ENCODE measurements around the gene TNRC6C.

TNRC6C gene

DNA sequence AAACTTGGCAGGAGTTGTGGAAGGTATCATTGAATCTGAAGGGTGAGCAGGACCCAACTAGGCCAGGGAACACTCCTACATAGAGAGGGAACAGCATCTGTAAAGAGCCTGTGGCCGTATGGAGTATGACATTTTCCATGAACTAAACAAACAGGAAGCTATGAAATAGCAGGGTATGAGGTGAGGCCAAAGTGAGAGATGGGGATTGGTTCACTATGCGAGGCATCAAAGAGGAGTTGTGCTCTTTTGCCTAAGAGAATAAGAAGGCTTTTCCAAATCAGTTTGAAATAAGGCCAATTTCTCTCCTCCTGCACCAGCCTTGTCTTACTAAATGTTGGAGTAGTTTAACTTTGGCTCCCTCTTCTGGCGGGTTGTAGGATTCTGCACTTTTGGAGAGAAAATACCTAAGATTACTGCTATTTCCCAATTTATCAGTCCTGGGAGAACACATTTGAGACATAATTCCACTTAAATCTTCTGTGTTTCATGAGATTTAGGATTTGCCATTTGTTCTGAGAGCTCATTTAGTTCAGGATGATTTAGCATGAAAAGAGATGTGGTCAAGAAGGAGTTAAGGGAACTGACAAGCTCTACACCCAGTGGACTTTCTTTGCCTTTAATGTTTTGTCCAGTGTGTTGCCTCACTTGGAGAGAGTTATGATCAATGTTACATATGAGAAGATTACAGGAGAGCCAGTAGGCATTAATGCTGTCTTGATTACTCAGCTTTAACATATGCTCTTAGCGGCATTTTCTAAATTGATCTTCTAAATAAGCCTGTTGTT is 55.4 kb downstream of the TNRC6C start:
- no peak for DNase-seq (ENCODE audit: low spot score)

- DNase-seq (ENCODE audit: low spot score), result no peak
Observed at GRCh38 chr17:78014646-78015045, 56.1 kb downstream of the TNRC6C start.

DNA sequence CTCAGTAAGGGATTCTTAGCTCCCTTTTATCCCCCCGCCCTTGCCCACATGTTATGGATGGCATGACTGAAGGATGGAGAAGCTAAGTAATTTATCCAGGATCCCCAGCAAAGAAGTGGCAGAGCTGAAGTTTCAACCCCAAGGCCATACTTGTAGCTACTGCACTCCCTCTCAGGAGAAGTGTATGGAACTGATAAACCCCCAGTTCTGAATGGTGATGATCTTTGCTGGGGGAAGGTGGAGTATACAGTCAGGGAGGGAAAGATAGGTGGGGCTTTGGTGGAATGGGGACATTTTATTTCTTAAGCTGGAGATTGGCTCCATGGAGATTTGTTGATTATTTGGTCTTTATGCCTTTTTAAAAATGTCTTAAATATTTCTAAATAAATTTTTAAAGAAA is 58.3 kb downstream of the TNRC6C start:
- DNase-seq (ENCODE audit: low spot score), result no peak

- no peak for DNase-seq (ENCODE audit: low spot score)
Observed at GRCh38 chr17:78019367-78019975, 61.0 kb downstream of the TNRC6C start.

DNA sequence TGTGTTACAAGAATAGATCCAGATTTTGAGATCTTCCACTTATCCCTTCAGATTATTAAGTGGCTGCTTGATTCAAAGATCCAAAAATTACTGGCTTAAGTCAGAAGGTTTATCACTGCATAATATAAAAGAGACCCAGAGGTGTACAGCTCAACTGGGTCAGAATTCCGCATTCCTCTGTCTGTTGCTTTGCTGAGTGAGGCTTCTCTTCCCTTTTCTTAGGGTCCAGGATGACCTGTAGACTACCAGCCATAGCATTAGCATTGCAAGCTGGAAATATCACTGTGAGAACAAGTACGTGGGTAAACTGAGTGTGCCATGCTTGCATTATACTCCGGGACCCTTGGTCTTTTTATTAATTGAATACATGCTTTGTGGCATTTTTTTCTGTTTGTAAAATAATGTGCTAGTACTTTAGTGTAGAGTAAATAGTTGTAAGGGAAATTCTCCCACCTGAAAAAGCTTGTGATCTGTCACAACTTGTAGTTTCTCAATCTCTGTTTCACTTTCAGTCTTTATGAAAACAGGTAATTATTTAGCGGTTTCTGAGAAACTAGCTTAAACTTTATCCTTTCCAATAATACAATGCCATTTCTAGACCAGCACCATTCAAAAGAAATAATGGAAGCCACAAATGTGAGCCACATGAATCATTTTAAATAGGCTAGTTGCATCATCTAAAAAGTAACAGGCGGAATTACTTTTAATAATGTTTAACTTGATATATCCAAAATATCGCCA is 61.6 kb downstream of the TNRC6C start:
- DNase-seq (ENCODE audit: low spot score), result no peak

DNA sequence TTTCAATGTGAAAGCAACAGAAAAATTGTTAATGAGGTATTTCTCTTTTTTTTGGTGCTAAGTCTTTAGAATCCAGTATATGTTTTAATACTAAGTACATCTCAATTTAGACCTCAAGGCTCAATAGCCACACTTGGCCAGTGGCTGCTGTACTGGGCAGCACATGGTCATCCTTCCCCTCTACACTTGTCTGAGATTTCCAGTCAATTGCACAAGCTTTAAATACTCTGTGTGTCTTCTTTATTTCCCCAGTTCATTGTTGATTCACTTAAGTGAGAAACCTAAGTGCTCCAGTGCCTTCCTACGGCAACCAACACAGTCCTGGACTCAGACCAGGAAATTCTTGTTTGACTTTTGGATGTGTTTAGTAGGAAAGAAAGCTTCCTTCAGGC is 62.2 kb downstream of the TNRC6C start:
- no peak for DNase-seq (ENCODE audit: low spot score)

DNA sequence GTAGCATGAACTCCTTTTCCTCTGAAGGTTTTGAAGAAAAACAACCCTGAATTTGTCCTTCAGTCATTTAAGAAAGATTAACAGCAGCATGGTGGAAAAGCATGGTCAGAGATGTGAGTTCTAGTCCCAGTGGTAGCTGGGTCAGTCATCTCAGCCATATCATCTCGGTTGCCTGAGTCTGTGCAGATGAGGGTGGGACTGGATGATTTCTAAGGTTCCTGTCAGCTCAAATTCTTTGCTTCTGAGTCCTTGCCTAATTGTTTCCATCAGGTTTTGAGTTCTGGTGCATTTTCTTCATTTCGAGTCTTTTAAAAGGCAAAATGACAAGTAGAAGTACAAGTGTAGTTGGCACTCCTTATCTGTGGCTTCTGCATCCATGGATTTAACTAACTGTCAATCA is 63.9 kb downstream of the TNRC6C start:
- no peak for DNase-seq (ENCODE audit: low spot score)

DNA sequence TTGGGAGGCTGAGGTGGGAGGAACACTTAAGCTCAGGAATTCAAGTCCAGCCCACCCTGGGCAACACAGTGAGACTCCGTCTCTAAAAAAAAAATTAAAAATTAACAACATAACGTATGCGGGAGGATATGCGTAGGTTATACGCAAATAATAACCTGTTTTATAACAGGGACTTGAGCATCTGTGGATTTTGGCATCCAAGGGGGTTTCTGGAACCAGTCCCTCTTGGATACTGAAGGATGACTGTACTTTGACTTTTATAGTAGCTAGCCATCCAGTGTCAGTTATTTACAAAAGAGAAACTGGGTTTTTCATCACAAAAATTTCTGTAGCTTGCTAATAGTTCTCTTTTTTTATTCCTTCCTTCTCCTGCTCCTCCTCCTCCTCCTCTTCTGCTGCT is 64.5 kb downstream of the TNRC6C start:
- DNase-seq (ENCODE audit: low spot score), result no peak

DNA sequence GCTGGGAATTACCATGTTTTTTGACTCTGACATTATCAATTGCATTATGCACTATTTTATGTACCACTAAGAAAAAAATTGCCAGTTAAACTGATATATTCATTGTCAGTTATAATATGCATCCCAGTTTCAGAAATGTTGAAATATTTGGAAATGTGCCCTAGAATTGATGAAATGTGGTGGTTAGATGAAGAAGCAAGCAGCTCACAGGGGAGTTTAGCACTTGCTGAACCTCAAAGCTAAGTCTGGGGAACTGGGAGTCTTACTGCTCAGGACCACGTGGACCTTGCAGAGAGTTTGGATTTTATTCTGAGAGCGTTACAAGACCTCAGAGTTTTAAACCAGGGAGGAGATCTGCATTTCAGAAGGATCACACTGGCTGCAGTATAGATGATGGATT is 67.9 kb downstream of the TNRC6C start:
- no peak for DNase-seq (ENCODE audit: low spot score)

DNA sequence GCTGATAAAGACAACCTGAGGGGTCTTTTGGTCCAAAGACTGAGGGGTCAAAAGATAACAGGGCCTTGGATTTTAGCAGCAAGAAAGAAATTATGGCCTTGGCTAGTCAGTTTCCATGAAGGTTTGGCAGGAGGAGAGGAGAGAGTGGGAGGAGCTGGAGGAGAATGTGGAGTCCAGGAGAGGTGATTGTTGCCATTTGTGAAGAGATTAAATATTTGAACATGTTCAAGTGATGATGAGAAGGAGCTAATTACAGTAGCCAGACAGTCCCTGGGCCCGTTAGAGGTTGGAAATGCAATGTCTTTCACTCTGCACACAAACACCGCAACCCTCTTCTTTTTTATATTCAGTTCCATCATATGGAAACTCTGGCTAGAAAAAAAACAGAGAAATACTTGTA is 68.6 kb downstream of the TNRC6C start:
- DNase-seq (ENCODE audit: low spot score), result no peak

- DNase-seq (ENCODE audit: low spot score), result no peak
Observed at GRCh38 chr17:78029697-78030096, 71.2 kb downstream of the TNRC6C start.

GRCh38 chr17:78031435-78031834 is 72.9 kb downstream of the TNRC6C start:
- no peak for DNase-seq (ENCODE audit: low spot score)

DNA sequence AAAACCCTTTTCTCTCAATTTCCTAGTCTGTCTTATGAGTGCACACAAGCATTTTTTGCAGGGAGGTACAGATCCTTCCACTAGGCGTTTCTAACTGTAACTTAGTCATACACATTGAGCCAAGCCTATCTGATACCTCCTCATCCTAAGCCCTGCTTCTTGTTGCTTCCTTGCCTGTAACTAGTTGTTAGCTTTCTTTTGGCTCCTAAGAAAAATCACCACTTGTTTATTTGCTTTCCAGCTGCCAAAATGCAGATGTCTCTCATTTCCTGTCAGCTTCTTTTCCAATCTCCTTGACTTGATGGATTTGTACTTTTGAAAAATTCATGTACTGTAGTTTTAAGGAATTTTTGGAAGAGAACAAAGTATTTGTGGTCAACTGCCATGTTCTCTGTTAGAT is 73.7 kb downstream of the TNRC6C start:
- DNase-seq (ENCODE audit: low spot score), result no peak

- DNase-seq (ENCODE audit: low spot score), result no peak
Observed at GRCh38 chr17:78034429-78035091, 76.1 kb downstream of the TNRC6C start.

DNA sequence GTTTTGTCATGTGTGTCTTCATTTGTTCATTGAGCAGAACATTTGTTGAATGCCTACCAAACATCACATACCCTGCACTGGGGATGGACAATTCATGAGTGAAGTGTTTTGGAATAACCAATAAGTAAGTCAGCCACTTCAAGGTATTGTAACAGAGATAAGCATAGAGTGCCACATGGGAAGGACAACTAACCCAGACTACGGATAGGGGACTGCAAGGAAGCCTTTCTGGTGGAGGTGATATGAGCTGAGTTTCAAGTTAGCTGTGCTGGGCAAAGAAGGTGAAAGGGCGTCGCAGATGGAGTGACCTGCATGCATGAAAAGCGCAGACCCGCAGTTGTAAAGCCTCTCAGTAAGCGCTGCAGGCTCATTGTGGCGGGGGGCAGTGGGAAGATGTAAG is 78.8 kb downstream of the TNRC6C start:
- no peak for DNase-seq (ENCODE audit: low spot score)

DNA sequence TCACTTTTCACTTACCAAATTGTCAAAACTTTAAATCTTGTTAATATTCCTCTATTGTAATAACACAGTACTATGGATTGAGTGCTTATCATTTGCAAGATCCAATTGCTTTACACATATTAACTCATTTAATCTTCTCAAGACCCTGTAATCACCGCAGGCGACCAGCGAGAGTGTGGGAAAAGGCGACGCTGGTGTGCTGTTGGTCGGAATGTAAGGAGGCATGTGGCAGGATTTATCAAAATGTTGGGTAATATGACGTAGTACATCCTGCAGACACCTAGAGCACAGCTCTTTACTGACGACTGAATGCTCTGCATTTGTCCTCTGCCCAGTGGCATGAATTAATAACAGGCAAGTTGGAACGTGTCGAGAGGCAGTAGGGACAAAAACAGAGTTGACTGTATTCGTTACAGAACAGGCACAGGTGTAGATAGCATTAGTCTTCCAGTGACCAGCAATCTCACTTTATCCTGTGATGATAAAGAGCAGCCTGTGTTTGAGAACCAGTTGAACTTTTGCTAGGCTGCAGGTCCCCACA is 80.3 kb downstream of the TNRC6C start:
- no peak for DNase-seq (ENCODE audit: low spot score)

GRCh38 chr17:78039581-78039980 is 81.1 kb downstream of the TNRC6C start:
- no peak for DNase-seq (ENCODE audit: low spot score)

- DNase-seq (ENCODE audit: low spot score), result peak; percentile 68
Observed at GRCh38 chr17:78040440-78041385, 82.2 kb downstream of the TNRC6C start.

- DNase-seq (ENCODE audit: low spot score), result no peak
Observed at GRCh38 chr17:78041386-78042179, 83.1 kb downstream of the TNRC6C start.

DNA sequence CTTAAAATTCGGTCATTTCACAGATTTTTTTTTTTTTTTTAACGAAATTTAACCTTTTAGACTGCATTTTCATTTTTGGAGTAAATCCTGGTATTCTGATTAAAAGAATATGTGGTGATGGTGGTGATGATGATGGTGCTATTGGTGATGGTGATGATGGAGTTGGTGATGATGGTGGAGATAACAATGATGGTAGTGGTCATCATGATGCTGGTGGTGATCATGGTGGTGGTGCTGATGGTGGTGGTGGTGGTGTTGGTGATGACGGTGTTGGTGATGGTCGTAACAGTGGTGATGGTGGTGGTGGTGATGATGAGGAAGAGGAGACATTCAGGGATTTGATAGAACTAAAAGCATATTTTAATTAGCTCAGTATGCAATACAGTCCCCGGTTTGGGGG is 84.0 kb downstream of the TNRC6C start:
- no peak for DNase-seq (ENCODE audit: low spot score)

Data from left forelimb (tissue), 1 donor.